Subcutaneous abdominal adipose tissue (tissue), 5 donors: Measurements from ENCODE around the gene NFKBIA.
A peak's percentile ranks its signal among the peaks of the same experiment; 100 is the strongest.
"Not testable (repeated sequence)": the region's sequence is repeated elsewhere in the genome, so short reads cannot be mapped to it uniquely, and the experiment has no call there.

Experiments
- H3K27ac ChIP-seq: one replicate; pipeline ENCODE4 v1.7.0; 2013; ENCODE audit warnings: low read depth, mild to moderate bottlenecking, inconsistent platforms, low read length, moderate library complexity
- H3K27me3 ChIP-seq, 5 donors: one replicate each; pipeline ENCODE4 v1.7.0; 2013; ENCODE audit warnings: low read length in 5 of 5, inconsistent platforms in 1 of 5; ENCODE audit not compliant: control insufficient read depth in 5 of 5, insufficient read depth in 4 of 5
- H3K36me3 ChIP-seq, 5 donors: one replicate each; pipeline ENCODE4 v1.7.0; 2013; ENCODE audit warnings: low read length in 5 of 5; ENCODE audit not compliant: control insufficient read depth in 5 of 5, insufficient read depth in 5 of 5
- H3K4me1 ChIP-seq, 5 donors: one replicate each; pipeline ENCODE4 v1.7.0; 2013; ENCODE audit warnings: low read length in 5 of 5, mild to moderate bottlenecking in 3 of 5, moderate library complexity in 1 of 5; ENCODE audit not compliant: control insufficient read depth in 5 of 5, insufficient read depth in 5 of 5
- H3K4me3 ChIP-seq, 5 donors: one replicate each; pipeline ENCODE4 v1.7.0; 2013; ENCODE audit warnings: low read length in 5 of 5, low read depth in 1 of 5
- H3K9ac ChIP-seq, 5 donors: one replicate each; pipeline ENCODE4 v1.7.0; 2013; ENCODE audit warnings: low read length in 5 of 5, mild to moderate bottlenecking in 4 of 5, moderate library complexity in 3 of 5
- H3K9me3 ChIP-seq, 5 donors: one replicate each; pipeline ENCODE4 v1.7.0; 2013; ENCODE audit warnings: low read length in 5 of 5; ENCODE audit not compliant: control insufficient read depth in 5 of 5
- donor health status: healthy.
- donor health status: healthy.
- donor health status: healthy.
- donor health status: healthy.
- donor health status: healthy.

The NFKBIA gene, protein sequence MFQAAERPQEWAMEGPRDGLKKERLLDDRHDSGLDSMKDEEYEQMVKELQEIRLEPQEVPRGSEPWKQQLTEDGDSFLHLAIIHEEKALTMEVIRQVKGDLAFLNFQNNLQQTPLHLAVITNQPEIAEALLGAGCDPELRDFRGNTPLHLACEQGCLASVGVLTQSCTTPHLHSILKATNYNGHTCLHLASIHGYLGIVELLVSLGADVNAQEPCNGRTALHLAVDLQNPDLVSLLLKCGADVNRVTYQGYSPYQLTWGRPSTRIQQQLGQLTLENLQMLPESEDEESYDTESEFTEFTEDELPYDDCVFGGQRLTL

DNA sequence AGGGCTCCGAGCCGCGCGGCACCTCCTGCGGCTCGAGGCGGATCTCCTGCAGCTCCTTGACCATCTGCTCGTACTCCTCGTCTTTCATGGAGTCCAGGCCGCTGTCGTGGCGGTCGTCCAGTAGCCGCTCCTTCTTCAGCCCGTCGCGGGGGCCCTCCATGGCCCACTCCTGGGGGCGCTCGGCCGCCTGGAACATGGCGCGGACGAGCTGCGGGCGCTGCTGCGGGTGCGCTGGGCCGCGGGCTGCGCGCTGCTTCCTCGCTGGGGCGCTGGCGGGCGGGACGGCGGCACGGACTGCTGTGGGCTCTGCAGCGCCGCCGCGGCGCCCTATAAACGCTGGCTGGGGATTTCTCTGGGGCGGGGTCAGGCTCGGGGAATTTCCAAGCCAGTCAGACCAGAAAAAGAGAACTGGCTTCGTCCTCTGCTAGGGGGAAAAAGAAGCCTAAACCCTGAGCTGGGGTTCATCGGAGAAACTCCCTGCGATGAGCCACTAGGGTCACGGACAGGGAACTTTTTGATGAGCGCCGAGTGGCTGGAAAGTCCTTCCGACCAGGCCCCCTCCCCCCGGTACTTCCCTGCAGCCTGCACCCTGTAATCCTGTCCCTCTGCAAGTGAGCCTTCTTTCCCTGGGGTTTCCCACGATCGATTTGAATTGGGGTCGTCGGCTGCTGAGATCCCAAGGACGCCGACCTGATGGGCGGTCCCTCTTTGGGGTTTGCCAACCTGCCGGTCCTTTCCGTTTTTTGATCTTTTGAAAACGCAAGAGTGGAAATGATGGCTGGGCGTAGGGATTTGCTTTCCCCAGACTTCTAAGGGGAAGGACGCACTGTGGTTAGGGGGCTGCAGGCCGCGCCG lies at the start of gene NFKBIA:
NFKBIA (minus strand) TSS at position 301 of the 855 bp plus-strand sequence; CDS start at position 196, 105 bp downstream.
- peak within 1 kb of the TSS; percentile 90 to 99 (median 98) for H3K4me3 ChIP-seq
- H3K27ac ChIP-seq: peak within 1 kb of the TSS; percentile 99
- peaks cover 11 to 39% (median 35%) of the 10 kb centered on the region in 5 donors for H3K36me3 ChIP-seq
- H3K27me3 ChIP-seq: no peaks in the 10 kb centered on the region
- no peaks in the 10 kb centered on the region for H3K9me3 ChIP-seq
- peak within 1 kb of the TSS; percentile 94 to 100 (median 95) for H3K9ac ChIP-seq
- peaks cover 17 to 66% (median 57%) of the 10 kb centered on the region in 5 donors for H3K4me1 ChIP-seq

GRCh38 chr14:35446450-35446849 lies 41.9 kb upstream of the NFKBIA start:
- no peak overlapping the region for H3K4me3 ChIP-seq
- H3K9ac ChIP-seq: no peak overlapping the region
- H3K27me3 ChIP-seq: no peaks in the 10 kb centered on the region
- peaks cover 0 to 9% (median 0%) of the 10 kb centered on the region in 5 donors for H3K9me3 ChIP-seq
- no peak overlapping the region for H3K27ac ChIP-seq
- H3K4me1 ChIP-seq: no peaks in the 10 kb centered on the region
- no peaks in the 10 kb centered on the region for H3K36me3 ChIP-seq

- Histone ChIP-seq H3K9ac (no peak overlapping the region), H3K27ac (no peak overlapping the region), H3K4me3 (no peak overlapping the region), H3K9me3 (peaks cover 0 to 9% (median 0%) of the 10 kb centered on the region in 5 donors), H3K36me3 (no peaks in the 10 kb centered on the region), H3K27me3 (no peaks in the 10 kb centered on the region), H3K4me1 (no peaks in the 10 kb centered on the region)
These were observed 39.6 kb upstream of the NFKBIA start for GRCh38 chr14:35444104-35444503.

DNA sequence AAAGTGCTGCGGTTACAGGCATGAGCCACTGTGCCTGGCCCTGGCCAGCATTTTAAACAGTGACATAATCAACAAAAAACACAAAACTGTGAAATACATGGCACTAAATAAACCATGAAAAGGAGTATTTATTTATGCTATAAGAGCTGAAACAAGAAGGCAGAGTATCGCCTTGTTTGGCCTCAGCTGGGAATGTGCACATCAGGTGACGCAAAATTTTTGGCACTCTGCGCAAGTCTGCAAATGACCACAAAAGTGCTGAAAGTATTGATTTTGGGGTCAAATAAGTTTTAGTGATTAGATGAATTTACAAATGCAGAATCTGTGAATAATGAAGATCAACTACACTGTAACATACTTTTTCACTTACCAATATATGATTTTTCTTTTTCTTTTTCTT lies 36.6 kb upstream of the NFKBIA start:
- no peak overlapping the region for H3K9ac ChIP-seq
- H3K27ac ChIP-seq: no peak overlapping the region
- H3K9me3 ChIP-seq: peaks cover 0 to 9% (median 0%) of the 10 kb centered on the region in 5 donors
- no peaks in the 10 kb centered on the region for H3K4me1 ChIP-seq
- no peaks in the 10 kb centered on the region for H3K27me3 ChIP-seq
- no peaks in the 10 kb centered on the region for H3K36me3 ChIP-seq
- no peak overlapping the region for H3K4me3 ChIP-seq

DNA sequence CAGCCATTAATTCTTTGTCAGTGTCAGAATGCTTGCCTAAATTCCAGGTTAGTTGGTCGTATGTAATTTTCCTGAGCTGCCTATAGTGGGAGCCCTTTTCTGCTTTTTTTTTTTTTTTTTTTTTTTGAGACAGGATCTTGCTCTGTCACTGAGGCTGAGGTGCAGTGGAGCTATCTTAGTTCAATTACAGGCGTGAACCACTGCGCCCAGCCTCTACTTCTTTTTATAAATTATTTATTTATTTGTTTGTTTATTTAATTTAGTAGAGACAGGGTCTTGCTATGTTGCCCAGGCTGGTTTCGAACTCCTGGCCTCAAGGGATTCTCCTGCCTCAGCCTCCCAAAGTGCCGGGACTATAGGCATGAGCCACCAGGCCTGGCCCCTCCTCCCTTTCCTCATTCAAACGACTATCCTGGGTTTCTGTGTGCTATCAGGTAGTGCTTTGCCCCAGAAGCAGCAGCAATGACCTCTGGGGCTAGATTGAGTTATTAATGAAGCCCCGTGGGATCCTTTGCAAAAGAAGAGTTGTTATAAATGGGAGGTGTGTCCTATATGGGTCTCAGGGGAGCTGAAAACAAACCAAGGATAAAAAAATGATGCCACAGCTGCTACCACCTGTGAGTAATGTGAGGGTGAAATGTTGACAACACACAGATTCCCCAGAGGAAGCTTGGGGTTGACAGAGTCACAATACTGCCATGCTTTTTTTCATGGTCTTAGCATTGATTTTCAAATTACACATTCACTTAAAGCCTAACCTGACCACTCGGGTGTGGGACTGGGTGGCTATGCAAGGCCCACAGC lies 34.6 kb upstream of the NFKBIA start:
- no peak overlapping the region for H3K4me3 ChIP-seq
- H3K27me3 ChIP-seq: no peaks in the 10 kb centered on the region
- no peaks in the 10 kb centered on the region for H3K4me1 ChIP-seq
- H3K9ac ChIP-seq: no peak overlapping the region
- peaks cover 0 to 9% (median 0%) of the 10 kb centered on the region in 5 donors for H3K9me3 ChIP-seq
- no peak overlapping the region for H3K27ac ChIP-seq
- no peaks in the 10 kb centered on the region for H3K36me3 ChIP-seq

- not testable (repeated sequence) for H3K4me3 ChIP-seq, H3K4me1 ChIP-seq, H3K27ac ChIP-seq, H3K36me3 ChIP-seq, H3K9ac ChIP-seq, H3K9me3 ChIP-seq, H3K27me3 ChIP-seq
These were observed 33.9 kb upstream of the NFKBIA start for GRCh38 chr14:35438492-35438891.

- Histone ChIP-seq H3K9me3 (no peaks in the 10 kb centered on the region), H3K27ac (no peak overlapping the region), H3K27me3 (no peaks in the 10 kb centered on the region), H3K36me3 (no peaks in the 10 kb centered on the region), H3K9ac (no peak overlapping the region), H3K4me1 (no peaks in the 10 kb centered on the region), H3K4me3 (no peak overlapping the region)
These were observed 30.6 kb upstream of the NFKBIA start for GRCh38 chr14:35435177-35435576.

- H3K9ac ChIP-seq: no peak overlapping the region
- no peaks in the 10 kb centered on the region for H3K9me3 ChIP-seq
- no peak overlapping the region for H3K27ac ChIP-seq
- no peaks in the 10 kb centered on the region for H3K36me3 ChIP-seq
- H3K4me1 ChIP-seq: no peaks in the 10 kb centered on the region
- H3K27me3 ChIP-seq: no peaks in the 10 kb centered on the region
- H3K4me3 ChIP-seq: no peak overlapping the region
These were observed 29.3 kb upstream of the NFKBIA start for GRCh38 chr14:35433826-35434225.

- Histone ChIP-seq H3K4me1 (no peaks in the 10 kb centered on the region), H3K4me3 (no peak overlapping the region), H3K9ac (no peak overlapping the region), H3K9me3 (no peaks in the 10 kb centered on the region), H3K36me3 (no peaks in the 10 kb centered on the region), H3K27me3 (no peaks in the 10 kb centered on the region), H3K27ac (no peak overlapping the region)
These were observed 26.1 kb upstream of the NFKBIA start for GRCh38 chr14:35430459-35431199.
